Embryonic facial prominence (tissue), 1 donor: ENCODE data around the gene DNAAF6.

Experiments
- DNase-seq: peaks from one replicate; pipeline ENCODE4 v3.0.0-alpha.2; 2016; ENCODE audit errors: extremely low spot score

DNAAF6 gene

GRCh38 chrX:107293056-107293455, 86.6 kb downstream of the DNAAF6 start:
- DNase-seq: no peak
